Activated CD8-positive, alpha-beta memory T cell treated with anti-CD3 and anti-CD28 coated beads, Interleukin-2, amount 50 U/mL, for 24 hours (primary cell): Measurements from ENCODE around the gene ADGRL3.
"Not testable (repeated sequence)": the region's sequence is repeated elsewhere in the genome, so short reads cannot be mapped to it uniquely, and the experiment has no call there.

Experiments used
- DNase-seq: peaks from one replicate; pipeline ENCODE4 v3.0.0-alpha.2; 2020; ENCODE audit errors: extremely low read depth

Gene ADGRL3

DNA sequence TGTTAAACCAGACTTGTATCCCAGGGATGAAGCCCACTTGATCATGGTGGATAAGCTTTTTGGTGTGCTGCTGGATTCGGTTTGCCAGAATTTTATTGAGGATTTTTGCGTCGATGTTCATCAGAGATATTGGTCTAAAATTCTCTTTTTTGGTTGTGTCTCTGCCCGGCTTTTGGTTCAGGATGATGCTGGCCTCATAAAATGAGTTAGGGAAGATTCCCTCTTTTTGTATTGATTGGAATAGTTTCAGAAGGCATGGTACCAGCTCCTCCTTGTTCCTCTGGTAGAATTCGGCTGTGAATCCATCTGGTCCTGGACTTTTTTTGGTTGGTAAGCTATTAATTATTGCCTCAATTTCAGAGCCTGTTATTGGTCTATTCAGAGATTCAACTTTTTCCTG is 556.8 kb downstream of the ADGRL3 start:
- DNase-seq, result not testable (repeated sequence)

DNA sequence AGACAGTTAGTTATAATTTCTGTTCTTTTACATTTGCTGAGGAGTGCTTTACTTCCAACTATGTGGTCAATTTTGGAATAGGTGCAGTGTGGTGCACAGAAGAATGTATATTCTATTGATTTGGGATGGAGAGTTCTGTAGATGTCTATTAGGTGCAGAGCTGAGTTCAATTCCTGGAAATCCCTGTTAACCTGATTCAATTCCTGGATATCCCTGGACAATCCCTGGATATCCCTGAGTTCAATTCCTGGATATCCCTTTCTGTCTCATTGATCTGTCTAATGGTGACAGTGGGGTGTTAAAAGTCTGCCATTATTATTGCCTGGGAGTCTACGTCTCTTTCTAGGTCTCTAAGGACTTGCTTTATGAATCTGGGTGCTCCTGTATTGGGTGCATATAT is 557.9 kb downstream of the ADGRL3 start:
- not testable (repeated sequence) for DNase-seq

- DNase-seq, result not testable (repeated sequence)
Measured at GRCh38 chr4:61758596-61758995, 558.5 kb downstream of the ADGRL3 start.

GRCh38 chr4:61759245-61759644 is 559.1 kb downstream of the ADGRL3 start:
- DNase-seq, result not testable (repeated sequence)

- not testable (repeated sequence) for DNase-seq
Measured at GRCh38 chr4:61759885-61760284, 559.8 kb downstream of the ADGRL3 start.

GRCh38 chr4:61760820-61761219 is 560.7 kb downstream of the ADGRL3 start:
- DNase-seq, result no peak

DNA sequence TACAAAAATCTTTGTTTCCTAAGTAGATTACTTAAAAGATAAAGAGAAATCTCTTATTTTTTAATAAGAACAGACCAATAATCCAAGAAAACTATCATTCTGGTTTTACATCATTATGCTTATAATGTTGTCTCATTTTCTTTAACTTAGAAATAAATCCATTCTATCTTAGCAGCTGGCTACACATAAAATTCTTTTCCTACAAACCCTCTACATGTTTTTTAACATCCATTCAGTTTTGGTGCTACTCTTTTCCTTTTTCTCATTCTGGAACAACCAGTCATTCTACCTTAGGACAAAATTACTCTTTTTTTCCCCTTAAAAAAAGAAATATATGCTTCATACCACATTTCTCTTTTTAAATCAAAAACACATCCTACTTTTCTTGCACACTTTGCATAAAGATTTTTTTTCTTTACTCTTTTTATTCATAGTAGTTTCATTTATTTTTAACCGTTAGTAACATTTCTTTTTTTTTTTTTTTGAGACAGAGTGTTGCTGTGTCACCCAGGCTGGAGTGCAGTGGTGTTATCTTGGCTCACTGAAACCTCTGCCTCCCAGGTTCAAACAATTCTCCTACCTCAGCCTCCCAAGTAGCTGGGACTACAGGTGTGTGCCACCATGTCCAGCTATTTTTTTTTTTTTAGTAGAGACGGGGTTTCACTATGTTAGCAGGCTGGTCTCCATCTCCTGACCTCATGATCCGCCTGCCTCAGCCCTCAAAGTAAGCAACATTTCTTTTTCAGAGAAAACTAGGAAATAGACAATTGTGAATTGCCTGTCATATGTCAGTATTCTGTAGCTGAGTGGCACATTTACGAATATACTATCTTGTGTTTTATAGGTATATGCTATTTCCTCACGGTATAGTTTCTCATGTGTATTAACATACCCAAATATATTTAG is 562.8 kb downstream of the ADGRL3 start:
- no peak for DNase-seq

DNA sequence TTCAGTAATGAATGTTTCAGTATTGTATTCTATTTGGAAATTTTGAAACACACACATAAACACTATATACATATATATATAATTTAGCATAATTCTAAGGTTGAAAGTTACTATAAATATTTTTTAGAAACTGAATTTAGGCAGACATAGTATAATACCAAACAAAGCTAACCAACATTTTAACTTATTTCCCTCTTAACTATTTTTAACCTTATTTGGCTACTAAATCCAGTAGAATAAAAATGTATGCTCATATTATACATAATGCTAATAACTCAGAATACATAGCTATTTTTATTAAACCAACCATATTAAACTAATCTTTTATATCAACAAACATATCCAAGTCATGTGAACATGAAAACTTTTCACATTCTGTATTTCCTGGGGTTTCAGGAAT is 563.6 kb downstream of the ADGRL3 start:
- DNase-seq, result no peak

DNA sequence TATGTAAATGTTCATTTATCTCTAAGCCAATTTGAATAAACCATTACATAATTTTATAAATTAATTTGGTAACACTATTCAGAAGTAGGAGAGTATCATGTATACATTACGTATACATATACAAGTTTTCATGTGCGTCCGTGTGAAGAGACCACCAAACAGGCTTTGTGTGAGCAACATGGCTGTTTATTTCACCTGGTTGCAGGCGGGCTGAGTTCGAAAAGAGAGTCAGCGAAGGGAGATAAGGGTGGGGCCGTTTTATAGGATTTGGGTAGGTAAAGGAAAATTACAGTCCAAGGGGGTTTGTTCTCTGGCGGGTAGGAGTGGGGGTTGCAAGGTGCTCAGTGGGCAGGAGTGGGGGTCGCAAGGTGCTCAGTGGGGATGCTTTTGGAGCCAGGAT is 564.0 kb downstream of the ADGRL3 start:
- DNase-seq, result not testable (repeated sequence)

DNA sequence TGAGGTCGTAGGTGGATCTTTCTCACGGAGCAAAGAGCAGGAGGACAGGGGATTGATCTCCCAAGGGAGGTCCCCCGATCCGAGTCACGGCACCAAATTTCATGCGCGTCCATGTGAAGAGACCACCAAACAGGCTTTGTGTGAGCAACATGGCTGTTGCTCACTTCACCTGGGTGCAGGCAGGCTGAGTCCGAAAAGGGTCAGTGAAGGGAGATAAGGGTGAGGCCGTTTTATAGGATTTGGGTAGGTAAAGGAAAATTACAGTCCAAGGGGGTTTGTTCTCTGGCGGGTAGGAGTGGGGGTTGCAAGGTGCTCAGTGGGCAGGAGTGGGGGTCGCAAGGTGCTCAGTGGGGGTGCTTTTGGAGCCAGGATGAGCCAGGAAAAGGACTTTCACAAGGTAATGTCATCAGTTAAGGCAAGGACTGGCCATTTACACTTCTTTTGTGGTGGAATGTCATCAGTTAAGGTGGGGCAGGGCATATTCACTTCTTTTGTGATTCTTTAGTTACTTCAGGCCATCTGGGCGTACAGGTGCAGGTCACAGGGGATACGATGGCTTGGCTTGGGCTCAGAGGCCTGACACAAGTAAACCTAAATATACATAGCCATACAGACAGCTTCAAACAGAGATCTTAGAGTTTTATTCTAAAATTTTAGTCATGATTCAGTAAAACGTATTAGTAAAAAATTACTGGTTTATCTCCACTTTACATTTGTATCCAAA is 569.5 kb downstream of the ADGRL3 start:
- not testable (repeated sequence) for DNase-seq

DNA sequence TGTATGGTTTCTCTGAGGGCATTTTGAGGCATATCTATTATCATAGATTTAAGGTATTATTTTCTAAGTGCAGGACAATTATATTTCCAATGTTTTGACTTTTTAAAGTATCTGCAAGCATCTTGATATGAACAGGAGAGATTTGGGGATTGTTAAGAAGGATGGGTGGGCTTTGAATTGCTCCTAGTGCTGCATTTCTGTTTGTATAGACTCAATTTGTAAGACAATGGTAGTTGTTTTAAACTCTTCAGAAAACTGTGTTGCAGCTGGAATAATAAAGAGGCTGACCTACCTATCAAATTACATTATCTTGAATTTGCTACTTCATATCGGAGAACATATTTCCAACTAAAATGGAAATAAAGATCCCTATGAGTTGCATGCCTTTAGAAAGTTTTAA is 570.3 kb downstream of the ADGRL3 start:
- no peak for DNase-seq

GRCh38 chr4:61771056-61771455 is 570.9 kb downstream of the ADGRL3 start:
- no peak for DNase-seq

DNA sequence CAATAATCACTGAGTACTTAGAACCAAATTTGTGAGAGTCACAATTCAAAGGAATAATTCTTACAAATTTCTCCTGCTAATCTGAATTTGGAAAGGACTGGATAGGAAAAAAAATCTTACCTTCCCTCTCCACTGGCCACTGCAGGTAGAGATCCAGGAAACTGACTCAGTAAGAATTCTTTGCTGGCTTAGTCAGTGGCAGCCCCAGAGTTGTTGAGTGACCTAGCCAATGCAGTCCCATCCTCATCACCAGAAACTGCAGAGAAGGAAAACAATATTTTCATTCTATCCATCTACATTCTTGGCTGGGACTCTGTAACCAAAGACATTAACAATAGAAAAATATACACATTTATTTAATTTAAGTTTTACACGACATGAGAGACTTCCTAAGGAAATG is 572.0 kb downstream of the ADGRL3 start:
- DNase-seq, result no peak

GRCh38 chr4:61773655-61774245 is 573.6 kb downstream of the ADGRL3 start:
- DNase-seq, result no peak

DNA sequence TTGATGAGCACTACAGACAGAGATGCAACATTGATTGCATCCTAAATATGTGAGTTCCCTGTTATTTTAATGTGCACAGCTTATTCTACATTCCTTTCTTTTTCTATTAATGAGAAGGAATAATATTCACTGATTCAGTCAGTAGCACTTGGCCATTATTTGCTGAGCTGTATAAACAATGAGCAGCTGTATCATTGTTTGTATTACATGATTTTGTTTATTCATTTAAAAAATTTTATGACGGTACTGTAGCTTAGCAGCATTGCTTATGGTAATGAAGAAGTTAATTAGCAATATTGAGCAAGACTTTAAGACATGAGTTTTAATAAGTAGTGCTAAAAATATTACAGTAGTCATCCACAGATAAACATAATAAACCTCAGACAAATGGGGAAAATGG is 582.0 kb downstream of the ADGRL3 start:
- DNase-seq, result no peak

DNA sequence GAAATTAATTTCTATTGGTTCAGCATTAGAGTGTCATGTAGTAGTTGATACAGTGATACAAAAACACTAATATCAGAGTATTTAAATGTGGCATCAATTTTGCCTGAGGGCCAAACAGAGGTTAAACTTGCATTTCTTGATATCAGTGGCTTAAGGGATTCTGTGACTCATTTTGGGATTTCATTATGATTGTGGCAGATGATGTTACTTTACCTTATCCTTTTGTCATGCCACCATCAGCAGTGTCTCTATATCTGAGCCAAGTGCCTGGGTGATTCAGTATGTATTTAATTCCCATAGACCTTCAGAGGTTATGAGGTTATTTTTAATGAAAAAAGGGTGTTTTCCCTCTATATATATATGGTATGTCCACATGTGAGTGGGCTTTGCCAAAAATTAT is 582.9 kb downstream of the ADGRL3 start:
- DNase-seq, result no peak

GRCh38 chr4:61785761-61786160 is 585.6 kb downstream of the ADGRL3 start:
- DNase-seq, result no peak

GRCh38 chr4:61786211-61786610 is 586.1 kb downstream of the ADGRL3 start:
- no peak for DNase-seq

GRCh38 chr4:61795998-61796397 is 595.9 kb downstream of the ADGRL3 start:
- DNase-seq, result no peak

DNA sequence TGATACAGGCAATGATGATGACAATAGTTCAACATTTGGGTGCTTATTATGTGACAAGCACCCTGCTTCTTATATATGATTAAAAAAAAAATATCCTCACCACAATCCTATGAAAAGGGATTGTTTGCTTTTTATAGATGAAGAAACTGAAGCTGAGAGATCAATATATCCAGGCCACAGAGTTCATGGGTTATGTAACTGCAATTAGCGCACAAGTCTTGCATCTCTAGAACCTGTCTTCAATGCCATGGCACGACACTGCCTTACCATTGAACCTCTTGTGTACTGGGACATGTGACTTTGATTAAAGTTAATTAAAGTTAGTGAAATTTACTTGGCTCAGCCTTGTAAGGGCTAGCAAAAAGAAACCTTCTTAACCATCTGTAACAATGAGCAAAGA is 599.7 kb downstream of the ADGRL3 start:
- DNase-seq, result no peak

DNA sequence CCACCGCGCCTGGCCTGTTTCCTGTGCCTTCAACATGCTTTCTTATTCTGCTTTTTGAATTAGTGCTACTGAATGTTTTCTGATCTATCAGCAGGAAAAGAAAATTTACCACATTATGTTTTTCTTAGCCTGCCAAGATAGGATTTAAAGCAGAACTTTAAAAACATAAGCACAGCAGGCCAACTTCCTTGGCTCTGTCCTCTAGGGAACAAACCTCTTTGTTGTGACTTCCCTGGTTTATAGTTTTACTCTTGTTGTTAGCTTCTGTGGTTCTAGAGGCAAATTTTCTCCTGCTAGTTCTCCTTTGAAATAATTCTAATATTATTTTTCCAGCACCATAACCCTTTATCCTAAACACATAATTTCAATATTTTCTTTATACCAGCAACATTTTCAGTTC is 605.1 kb downstream of the ADGRL3 start:
- no peak for DNase-seq

- DNase-seq, result no peak
Measured at GRCh38 chr4:61805979-61806378, 605.9 kb downstream of the ADGRL3 start.

DNA sequence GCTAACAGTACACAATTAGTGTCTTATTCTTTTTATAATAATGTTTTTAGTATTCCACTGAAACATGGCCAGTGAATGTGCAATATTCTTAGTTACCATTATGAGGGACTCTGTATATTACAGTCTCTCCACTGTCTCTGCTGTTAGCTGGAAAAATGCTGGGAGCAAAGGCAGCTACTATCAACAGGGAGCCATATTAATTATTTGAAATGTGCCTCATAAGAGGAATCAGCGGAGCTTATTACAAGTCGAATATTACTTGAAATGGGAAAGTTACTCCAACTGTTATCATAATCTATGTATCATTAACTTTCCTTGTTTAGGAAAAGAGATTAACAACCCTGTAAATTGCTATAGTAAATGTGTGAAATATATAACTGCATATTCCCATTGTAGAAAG is 612.0 kb downstream of the ADGRL3 start:
- DNase-seq, result no peak
